Measurements from ENCODE around the gene DGKH. TPM values are rescaled to one million over a fixed set of nuclear protein-coding genes. Genes with fewer than 3 reads are reported as not detected.

The DGKH gene
- total and polyA plus RNA-seq, 9 of the 15 experiments (the other 6 are each of a cell fraction or from before 2014, with no cell fraction given), result 0.38 to 4.4 (median 3.1) TPM

- no peak for TF ChIP-seq BCLAF1 (IDR thresholded peaks at IDR 0.05; ENCODE audit: borderline replicate concordance in 1 of 2, control insufficient read depth in 1 of 2, low read depth in 2 of 2, low read length in 1 of 2)
- TF ChIP-seq CTBP1 (IDR thresholded peaks at IDR 0.05; ENCODE audit: borderline replicate concordance), result no peak
- no peak for TF ChIP-seq SMARCC2 (IDR thresholded peaks at IDR 0.05; ENCODE audit: low read depth)
- TF ChIP-seq MXI1 (IDR thresholded peaks at IDR 0.05; ENCODE audit: low read depth, low read length), result peak; percentile 44; the same call in 1 of the 2 replicates
- TF ChIP-seq RNF219 (CRISPR knock-in tag; IDR thresholded peaks at IDR 0.05), result no peak
- TF ChIP-seq CBFA2T3 (IDR thresholded peaks at IDR 0.05), result no peak
- TF ChIP-seq RB1 (IDR thresholded peaks at IDR 0.05; ENCODE audit: low read depth), result peak; percentile 63; the same call in 1 of the 2 replicates
- TF ChIP-seq HMG20B (CRISPR knock-in tag; IDR thresholded peaks at IDR 0.05), result no peak
- peak; percentile 41 for TF ChIP-seq NFYB (IDR thresholded peaks at IDR 0.05; ENCODE audit: extremely low read depth, insufficient read length)
- TF ChIP-seq TEAD1 (CRISPR knock-in tag; IDR thresholded peaks at IDR 0.05), result 0 out of 4 replicates have a peak, but pooled peaks of 1 of the 2 experiments have one; percentile 55
- TF ChIP-seq TGIF2 (CRISPR knock-in tag; IDR thresholded peaks at IDR 0.05), result no peak
- peak; percentile 90 for TF ChIP-seq CREB3L1 (IDR thresholded peaks at IDR 0.05; ENCODE audit: borderline replicate concordance, low read depth)
- peak; percentile 56 for TF ChIP-seq MXD1 (CRISPR knock-in tag; IDR thresholded peaks at IDR 0.05; ENCODE audit: borderline replicate concordance, poor library complexity, severe bottlenecking)
- TF ChIP-seq CC2D1A (IDR thresholded peaks at IDR 0.05), result peak; percentile 80
- TF ChIP-seq ESRRA (IDR thresholded peaks at IDR 0.05; ENCODE audit: borderline replicate concordance, low read depth), result no peak
- no peak for TF ChIP-seq CBX5 (IDR thresholded peaks at IDR 0.05; ENCODE audit: borderline replicate concordance, low read depth)
- 0 out of 2 replicates have a peak, but pooled peaks have one; percentile 58 for TF ChIP-seq SP1 (CRISPR knock-in tag; IDR thresholded peaks at IDR 0.05)
- TF ChIP-seq TFAP4 (CRISPR knock-in tag; IDR thresholded peaks at IDR 0.05; ENCODE audit: borderline replicate concordance), result peak; percentile 71
- TF ChIP-seq ZNF384 (IDR thresholded peaks at IDR 0.05; ENCODE audit: low read depth, low read length), result peak; percentile 78
Measured at GRCh38 chr13:42271337-42272114, 223.1 kb downstream of the DGKH start (continued).

Data from K562 (cell line).